Measurements from ENCODE around the gene CEBPA. TPM values are rescaled to one million over a fixed set of nuclear protein-coding genes. Genes with fewer than 3 reads are reported as not detected.

CEBPA gene
- total RNA-seq, 2 donors from 2014 or later, result 1.8 to 2.1 TPM

DNA sequence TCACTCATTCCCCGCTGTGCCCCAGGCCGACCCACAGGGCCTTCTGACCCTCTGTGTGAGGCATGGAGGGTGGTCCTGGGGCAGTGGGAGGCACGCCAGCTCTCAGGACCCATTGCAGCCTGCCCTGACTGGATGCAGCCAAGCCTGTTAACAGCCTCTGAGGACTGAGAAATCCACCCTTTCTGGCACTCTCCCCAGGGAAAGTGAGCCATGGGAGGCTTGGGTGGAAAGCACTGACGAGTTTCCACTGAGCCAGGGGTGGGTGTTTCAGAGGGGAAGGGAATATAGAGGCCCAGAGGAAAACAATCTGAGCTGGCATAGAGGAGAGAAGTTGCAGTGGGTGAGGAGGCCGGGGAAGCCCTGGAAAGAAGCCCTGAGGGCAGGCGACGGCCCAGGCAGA lies 46.1 kb downstream of the CEBPA start:
- 86 to 87% methylated on average over 4 to 7 of the region's 7 CpGs for WGBS, 2 experiments (ENCODE audit: insufficient coverage in 1 of 2, insufficient read length in 1 of 2)
- H3K36me3 Mint-ChIP-seq (ENCODE audit: low read depth), result no peaks in the 10 kb centered on the region
- H3K4me1 ChIP-seq (ENCODE audit: control insufficient read depth, insufficient read depth, low read length), result no peaks in the 10 kb centered on the region
- H3K9ac ChIP-seq (ENCODE audit: extremely low read depth, low read length, poor library complexity, severe bottlenecking), result no peak overlapping the region
- no peak for DNase-seq
- no peak overlapping the region for H3K27ac Mint-ChIP-seq
- TF ChIP-seq, protein P1, sequence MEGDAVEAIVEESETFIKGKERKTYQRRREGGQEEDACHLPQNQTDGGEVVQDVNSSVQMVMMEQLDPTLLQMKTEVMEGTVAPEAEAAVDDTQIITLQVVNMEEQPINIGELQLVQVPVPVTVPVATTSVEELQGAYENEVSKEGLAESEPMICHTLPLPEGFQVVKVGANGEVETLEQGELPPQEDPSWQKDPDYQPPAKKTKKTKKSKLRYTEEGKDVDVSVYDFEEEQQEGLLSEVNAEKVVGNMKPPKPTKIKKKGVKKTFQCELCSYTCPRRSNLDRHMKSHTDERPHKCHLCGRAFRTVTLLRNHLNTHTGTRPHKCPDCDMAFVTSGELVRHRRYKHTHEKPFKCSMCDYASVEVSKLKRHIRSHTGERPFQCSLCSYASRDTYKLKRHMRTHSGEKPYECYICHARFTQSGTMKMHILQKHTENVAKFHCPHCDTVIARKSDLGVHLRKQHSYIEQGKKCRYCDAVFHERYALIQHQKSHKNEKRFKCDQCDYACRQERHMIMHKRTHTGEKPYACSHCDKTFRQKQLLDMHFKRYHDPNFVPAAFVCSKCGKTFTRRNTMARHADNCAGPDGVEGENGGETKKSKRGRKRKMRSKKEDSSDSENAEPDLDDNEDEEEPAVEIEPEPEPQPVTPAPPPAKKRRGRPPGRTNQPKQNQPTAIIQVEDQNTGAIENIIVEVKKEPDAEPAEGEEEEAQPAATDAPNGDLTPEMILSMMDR (conservative IDR thresholded peaks at IDR 0.05), result no peak
- no peaks in the 10 kb centered on the region for H3K27me3 ChIP-seq (ENCODE audit: control insufficient read depth, insufficient read depth, low read length, poor library complexity, severe bottlenecking)
- H3K4me3 Mint-ChIP-seq, result no peak overlapping the region
- no peak overlapping the region for H3K4me3 ChIP-seq (ENCODE audit: low read length)
- no peak overlapping the region for H3K27ac ChIP-seq (ENCODE audit: low read depth, low read length)
- no peaks in the 10 kb centered on the region for H3K27me3 Mint-ChIP-seq (ENCODE audit: insufficient read depth)
- H3K9me3 Mint-ChIP-seq, result peaks cover 5% of the 10 kb centered on the region
- no peaks in the 10 kb centered on the region for H3K4me1 Mint-ChIP-seq
- H3K9me3 ChIP-seq (ENCODE audit: control insufficient read depth, low read length), result no peaks in the 10 kb centered on the region
- no peaks in the 10 kb centered on the region for H3K36me3 ChIP-seq (ENCODE audit: control insufficient read depth, insufficient read depth, low read length)

GRCh38 chr19:33255781-33256180 lies 46.6 kb downstream of the CEBPA start:
- no peak overlapping the region for H3K4me3 ChIP-seq (ENCODE audit: low read length)
- DNase-seq, result no peak
- no peaks in the 10 kb centered on the region for H3K36me3 ChIP-seq (ENCODE audit: control insufficient read depth, insufficient read depth, low read length)
- H3K4me1 ChIP-seq (ENCODE audit: control insufficient read depth, insufficient read depth, low read length), result no peaks in the 10 kb centered on the region
- TF ChIP-seq, protein P1 (conservative IDR thresholded peaks at IDR 0.05), result no peak
- H3K9me3 Mint-ChIP-seq, result peaks cover 5% of the 10 kb centered on the region
- no peaks in the 10 kb centered on the region for H3K27me3 ChIP-seq (ENCODE audit: control insufficient read depth, insufficient read depth, low read length, poor library complexity, severe bottlenecking)
- no peak overlapping the region for H3K27ac Mint-ChIP-seq
- no peak overlapping the region for H3K9ac ChIP-seq (ENCODE audit: extremely low read depth, low read length, poor library complexity, severe bottlenecking)
- no peak overlapping the region for H3K4me3 Mint-ChIP-seq
- WGBS, 2 experiments (ENCODE audit: insufficient coverage in 1 of 2, insufficient read length in 1 of 2), result 90 to 93% methylated on average over 4 to 7 of the region's 7 CpGs
- H3K27ac ChIP-seq (ENCODE audit: low read depth, low read length), result no peak overlapping the region
- no peaks in the 10 kb centered on the region for H3K27me3 Mint-ChIP-seq (ENCODE audit: insufficient read depth)
- no peaks in the 10 kb centered on the region for H3K9me3 ChIP-seq (ENCODE audit: control insufficient read depth, low read length)
- H3K36me3 Mint-ChIP-seq (ENCODE audit: low read depth), result no peaks in the 10 kb centered on the region
- H3K4me1 Mint-ChIP-seq, result no peaks in the 10 kb centered on the region

GRCh38 chr19:33254245-33254824 lies 48.0 kb downstream of the CEBPA start:
- Histone ChIP-seq H3K9me3 (ENCODE audit: control insufficient read depth, low read length) (no peaks in the 10 kb centered on the region), H3K36me3 (ENCODE audit: control insufficient read depth, insufficient read depth, low read length) (no peaks in the 10 kb centered on the region), H3K4me1 (ENCODE audit: control insufficient read depth, insufficient read depth, low read length) (no peaks in the 10 kb centered on the region), H3K4me3 (ENCODE audit: low read length) (no peak overlapping the region), H3K27ac (ENCODE audit: low read depth, low read length) (no peak overlapping the region), H3K9ac (ENCODE audit: extremely low read depth, low read length, poor library complexity, severe bottlenecking) (no peak overlapping the region), H3K27me3 (ENCODE audit: control insufficient read depth, insufficient read depth, low read length, poor library complexity, severe bottlenecking) (no peaks in the 10 kb centered on the region)
- DNase-seq, result no peak
- Mint-ChIP-seq H3K36me3 (ENCODE audit: low read depth) (no peaks in the 10 kb centered on the region), H3K9me3 (peaks cover 5% of the 10 kb centered on the region), H3K4me3 (no peak overlapping the region), H3K27me3 (ENCODE audit: insufficient read depth) (no peaks in the 10 kb centered on the region), H3K4me1 (no peaks in the 10 kb centered on the region), H3K27ac (no peak overlapping the region)
- 87 to 89% methylated on average over 9 to 13 of the region's 13 CpGs for WGBS, 2 experiments (ENCODE audit: insufficient coverage in 1 of 2, insufficient read length in 1 of 2)
- TF ChIP-seq, protein P1 (conservative IDR thresholded peaks at IDR 0.05), result no peak
